Measurements from ENCODE around the gene NQO1.
"Not testable (repeated sequence)": the region's sequence is repeated elsewhere in the genome, so short reads cannot be mapped to it uniquely, and the experiment has no call there.

The NQO1 gene

GRCh38 chr16:69726313-69727060 is at the start of gene NQO1:
NQO1 (minus strand) TSS chr16:69726560; CDS start chr16:69726439, 121 bp downstream.
- DNase-seq, result peak; percentile 88

- DNase-seq, result no peak
These were observed 49.2 kb upstream of the NQO1 start for GRCh38 chr16:69775563-69775962.

- DNase-seq, result no peak
These were observed 47.0 kb upstream of the NQO1 start for GRCh38 chr16:69773260-69773947.

- no peak for DNase-seq
These were observed 45.2 kb upstream of the NQO1 start for GRCh38 chr16:69771651-69771967.

GRCh38 chr16:69769404-69769803 is 43.0 kb upstream of the NQO1 start:
- DNase-seq, result no peak

- DNase-seq, result no peak
These were observed 42.3 kb upstream of the NQO1 start for GRCh38 chr16:69768666-69769065.

- no peak for DNase-seq
These were observed 41.3 kb upstream of the NQO1 start for GRCh38 chr16:69767459-69768229.

- DNase-seq, result no peak
These were observed 37.2 kb upstream of the NQO1 start for GRCh38 chr16:69763599-69763942.

- DNase-seq, result no peak
These were observed 36.6 kb upstream of the NQO1 start for GRCh38 chr16:69762814-69763598.

GRCh38 chr16:69761983-69762813 is 35.8 kb upstream of the NQO1 start, which contains the start of gene WWP2:
WWP2 (plus strand) TSS chr16:69762332; CDS start chr16:69787011, 24,679 bp downstream.
- peak; percentile 84 for DNase-seq

GRCh38 chr16:69757375-69757774 is 31.0 kb upstream of the NQO1 start:
- not testable (repeated sequence) for DNase-seq

GRCh38 chr16:69756705-69757104 is 30.3 kb upstream of the NQO1 start:
- DNase-seq, result no peak

GRCh38 chr16:69754469-69755310 is 28.3 kb upstream of the NQO1 start, which contains the start of gene NOB1:
NOB1 (minus strand) TSS chr16:69754926; CDS start chr16:69754910, 16 bp downstream.
- DNase-seq, result peak; percentile 98

GRCh38 chr16:69754143-69754468 is 27.7 kb upstream of the NQO1 start:
- DNase-seq, result no peak

GRCh38 chr16:69748694-69749345 is 22.5 kb upstream of the NQO1 start:
- DNase-seq, result no peak

GRCh38 chr16:69747115-69747514 is 20.8 kb upstream of the NQO1 start:
- no peak for DNase-seq

- DNase-seq, result no peak
These were observed 19.6 kb upstream of the NQO1 start for GRCh38 chr16:69745959-69746358.

- DNase-seq, result no peak
These were observed 18.9 kb upstream of the NQO1 start for GRCh38 chr16:69745232-69745612.

- no peak for DNase-seq
These were observed 18.2 kb upstream of the NQO1 start for GRCh38 chr16:69744363-69745231.
